ENCODE measurements around the gene FAM83B. TPM values are rescaled to one million over a fixed set of nuclear protein-coding genes. Genes with fewer than 3 reads are reported as not detected.
"Not testable (repeated sequence)": the region's sequence is repeated elsewhere in the genome, so short reads cannot be mapped to it uniquely, and the experiment has no call there.

Gene FAM83B
- total RNA-seq, 1 donor from 2014 or later, result 0.41 TPM

GRCh38 chr6:54856129-54856528, 9.6 kb downstream of the FAM83B start:
- DNase-seq (ENCODE audit: low spot score in 2 of 2) (no peak), FAIRE-seq (no peak)

DNA sequence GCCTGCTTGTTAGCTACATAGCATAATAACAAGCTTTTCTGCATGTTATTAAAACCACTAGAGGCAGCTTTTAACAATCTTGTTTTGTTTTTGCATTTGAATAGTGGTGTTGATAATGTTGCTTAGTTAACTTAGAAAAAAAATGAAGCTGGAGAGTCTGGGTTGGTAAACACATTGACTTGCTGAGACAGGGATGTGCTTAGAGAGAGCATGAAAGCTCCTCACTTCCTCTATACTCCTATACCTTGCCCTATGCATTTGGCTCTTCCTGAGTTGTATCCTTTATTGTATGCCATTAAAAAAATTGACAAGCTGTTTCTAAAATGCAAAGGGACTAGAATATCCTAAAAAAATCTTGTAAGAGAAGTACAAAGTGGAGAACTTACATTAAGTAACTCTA, 13.6 kb downstream of the FAM83B start:
- FAIRE-seq, result no peak
- DNase-seq (ENCODE audit: low spot score in 2 of 2), result no peak

GRCh38 chr6:54860739-54861138, 14.2 kb downstream of the FAM83B start:
- DNase-seq (ENCODE audit: low spot score in 2 of 2) (no peak), FAIRE-seq (no peak)

- DNase-seq (ENCODE audit: low spot score in 2 of 2) (no peak), FAIRE-seq (no peak)
Measured at GRCh38 chr6:54861905-54862616, 15.5 kb downstream of the FAM83B start.

- no peak for DNase-seq (ENCODE audit: low spot score in 2 of 2)
- no peak for FAIRE-seq
Measured at GRCh38 chr6:54864272-54864671, 17.7 kb downstream of the FAM83B start.

DNA sequence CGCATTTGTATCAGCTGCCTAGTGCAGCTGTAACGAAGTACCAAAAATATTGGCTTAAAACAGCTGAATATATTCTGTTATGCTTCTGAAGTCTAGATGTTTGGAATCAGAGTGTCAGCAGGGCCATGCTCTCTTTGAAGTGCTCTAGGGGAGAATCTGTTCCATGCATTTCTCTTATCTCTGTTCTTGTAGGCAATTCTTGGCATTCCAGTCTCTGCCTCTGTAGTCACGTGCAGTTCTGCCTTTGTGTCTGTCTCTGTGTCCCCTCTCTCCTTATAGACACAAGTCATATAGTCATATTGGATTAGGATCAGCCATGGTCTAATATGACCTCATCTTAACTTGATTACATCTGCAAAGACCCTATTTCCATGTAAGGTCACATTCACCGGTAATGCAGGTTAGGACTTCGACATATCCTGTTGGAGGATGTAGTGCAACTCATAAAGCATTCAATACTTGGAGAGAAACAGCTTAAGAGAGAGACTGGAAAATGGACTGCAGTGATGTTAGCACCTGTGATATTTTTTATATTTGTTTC, 18.6 kb downstream of the FAM83B start:
- DNase-seq (ENCODE audit: low spot score in 2 of 2) (no peak), FAIRE-seq (no peak)

DNA sequence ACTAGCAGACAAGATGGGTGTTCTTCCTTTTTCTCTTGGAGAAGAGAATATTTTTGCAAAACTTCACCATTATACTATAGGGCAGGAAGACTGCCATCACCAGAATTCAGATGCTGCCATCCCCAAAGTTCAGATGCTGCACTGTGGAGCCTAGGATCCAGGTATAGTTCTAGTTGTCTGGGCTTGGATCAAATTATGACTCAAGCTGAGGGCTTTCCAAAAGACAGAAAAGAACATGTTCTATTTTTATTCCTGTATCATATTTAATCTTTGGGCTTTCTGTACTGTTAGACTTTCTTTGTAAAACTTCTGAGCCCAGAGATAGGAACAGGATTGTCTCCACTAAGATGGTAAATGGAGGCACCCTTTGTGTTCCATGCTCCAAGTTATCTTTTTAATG, 22.0 kb downstream of the FAM83B start:
- no peak for FAIRE-seq
- no peak for DNase-seq (ENCODE audit: low spot score in 2 of 2)

- DNase-seq (ENCODE audit: low spot score in 2 of 2) (no peak), FAIRE-seq (no peak)
Measured at GRCh38 chr6:54873599-54873998, 27.0 kb downstream of the FAM83B start.

DNA sequence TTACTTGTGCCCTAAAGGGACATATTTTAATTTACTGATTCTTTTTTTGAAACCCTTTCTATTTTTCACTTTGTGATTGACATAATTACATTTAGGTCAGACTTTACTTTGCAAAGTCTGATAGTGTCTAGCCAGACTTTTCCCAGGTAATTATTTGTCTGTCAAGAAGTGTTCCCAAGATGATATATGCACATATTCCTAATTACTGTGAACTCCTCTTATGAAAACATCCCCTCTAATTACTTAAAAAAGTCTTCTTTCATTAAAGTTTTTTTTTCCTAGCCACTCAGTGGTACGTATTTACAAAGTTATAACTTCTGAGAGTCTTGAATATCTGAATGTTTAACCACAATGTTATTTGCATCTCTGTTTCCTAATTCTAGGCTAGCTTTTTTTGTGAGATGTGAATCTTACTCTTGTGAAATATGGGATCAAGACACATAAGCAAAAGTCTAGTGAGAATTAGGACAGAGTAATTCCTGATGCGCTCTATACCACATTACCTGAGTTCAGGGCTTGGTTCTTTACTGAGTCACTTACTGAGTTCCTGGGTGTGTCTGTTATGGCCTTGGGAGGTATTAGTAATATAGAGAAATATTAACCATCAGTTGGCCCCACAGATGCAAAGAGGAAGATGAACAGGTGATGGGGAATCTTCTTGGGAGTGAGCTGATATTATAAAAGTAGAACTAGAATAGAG, 27.9 kb downstream of the FAM83B start:
- FAIRE-seq (no peak), DNase-seq (ENCODE audit: low spot score in 2 of 2) (no peak)

DNA sequence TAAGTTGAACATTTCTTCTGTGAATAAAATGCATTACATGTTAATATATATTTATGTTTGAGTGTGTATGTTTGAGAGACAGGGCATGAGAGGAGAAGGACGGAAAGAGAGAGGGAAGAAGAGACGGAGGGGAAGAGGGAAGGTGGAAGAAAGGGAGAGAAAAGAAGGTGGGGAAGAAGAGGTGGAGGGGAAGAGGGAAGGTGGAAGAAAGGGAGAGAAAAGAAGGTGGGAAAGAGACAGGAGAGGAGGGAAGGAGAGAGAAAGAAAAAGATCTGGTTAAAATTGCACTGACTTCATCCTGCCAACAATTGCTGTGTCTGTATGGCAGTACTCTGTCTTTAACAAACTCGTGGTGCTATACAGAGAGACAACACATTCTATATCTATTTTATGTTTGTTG, 29.0 kb downstream of the FAM83B start:
- DNase-seq (ENCODE audit: low spot score in 2 of 2) (no peak), FAIRE-seq (no peak)

DNA sequence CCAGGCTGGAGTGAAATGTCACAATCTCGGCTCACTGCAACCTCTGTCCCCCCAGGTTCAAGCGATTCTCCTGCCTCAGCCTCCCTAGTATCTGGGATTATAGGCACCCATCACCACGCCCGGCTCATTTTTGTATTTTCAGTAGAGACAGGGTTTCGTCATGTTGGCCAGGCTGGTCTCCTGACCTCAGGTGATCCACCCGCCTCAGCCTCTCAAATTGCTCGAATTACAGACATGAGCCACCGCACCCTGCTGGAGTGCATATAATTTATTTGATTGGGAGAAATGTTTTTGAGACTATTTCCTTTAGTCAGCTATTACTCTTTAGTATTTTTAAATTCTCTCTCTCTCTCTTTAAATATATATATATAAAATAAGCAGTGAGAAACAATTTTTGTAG, 29.8 kb downstream of the FAM83B start:
- DNase-seq (ENCODE audit: low spot score in 2 of 2) (no peak), FAIRE-seq (no peak)

- FAIRE-seq, result no peak
- no peak for DNase-seq (ENCODE audit: low spot score in 2 of 2)
Measured at GRCh38 chr6:54876871-54877270, 30.3 kb downstream of the FAM83B start.

DNA sequence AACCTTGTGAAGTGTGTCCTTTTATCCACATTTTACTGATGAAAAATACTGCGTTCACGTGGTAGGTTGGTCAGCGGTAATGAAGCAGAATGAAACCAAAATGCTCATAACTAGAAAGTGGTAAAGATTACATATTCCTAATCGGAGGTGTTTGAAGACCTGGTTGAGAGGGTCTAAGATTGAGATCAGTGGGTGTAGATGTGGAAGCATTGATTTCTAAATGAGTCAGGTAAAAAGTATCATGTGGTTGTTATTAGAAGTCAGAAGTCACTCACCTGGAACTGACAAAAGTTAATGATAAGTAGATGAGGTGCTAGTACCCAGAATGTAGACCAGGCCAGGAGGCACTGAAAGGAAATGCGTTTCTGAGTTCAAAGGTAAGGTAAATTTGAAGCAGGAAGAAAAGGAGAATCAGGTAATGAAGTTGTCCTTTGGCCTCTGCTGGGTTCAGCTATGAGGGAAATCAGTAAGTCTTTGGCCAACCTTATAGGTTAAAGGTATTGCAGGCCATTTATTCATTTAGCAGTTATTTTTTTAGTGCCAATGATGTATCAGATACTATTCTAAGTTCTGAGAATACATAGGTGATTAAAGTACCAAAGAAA, 31.2 kb downstream of the FAM83B start:
- no peak for FAIRE-seq
- DNase-seq (ENCODE audit: low spot score in 2 of 2), result no peak

DNA sequence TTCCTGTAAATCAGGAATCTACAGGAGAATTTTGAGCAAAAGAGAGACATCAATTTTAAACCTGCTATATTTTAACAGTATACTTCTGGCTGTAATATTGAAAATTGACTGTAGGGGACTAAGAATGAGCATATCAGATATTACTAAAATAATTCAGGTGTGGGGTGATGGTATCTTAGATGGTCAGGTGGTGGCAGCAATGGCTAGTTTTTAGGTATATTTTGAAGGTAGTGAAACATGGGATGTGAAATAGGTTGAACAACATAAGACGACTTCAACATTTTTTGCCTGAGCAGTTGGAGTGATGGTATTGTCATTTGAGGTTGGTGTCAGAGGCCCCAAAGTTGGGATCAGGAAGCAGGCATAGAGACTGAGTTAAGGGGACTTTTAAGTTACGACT, 32.1 kb downstream of the FAM83B start:
- DNase-seq (ENCODE audit: low spot score in 2 of 2) (no peak), FAIRE-seq (no peak)

GRCh38 chr6:54879188-54879985, 32.8 kb downstream of the FAM83B start:
- DNase-seq (ENCODE audit: low spot score in 2 of 2) (no peak), FAIRE-seq (no peak)

DNA sequence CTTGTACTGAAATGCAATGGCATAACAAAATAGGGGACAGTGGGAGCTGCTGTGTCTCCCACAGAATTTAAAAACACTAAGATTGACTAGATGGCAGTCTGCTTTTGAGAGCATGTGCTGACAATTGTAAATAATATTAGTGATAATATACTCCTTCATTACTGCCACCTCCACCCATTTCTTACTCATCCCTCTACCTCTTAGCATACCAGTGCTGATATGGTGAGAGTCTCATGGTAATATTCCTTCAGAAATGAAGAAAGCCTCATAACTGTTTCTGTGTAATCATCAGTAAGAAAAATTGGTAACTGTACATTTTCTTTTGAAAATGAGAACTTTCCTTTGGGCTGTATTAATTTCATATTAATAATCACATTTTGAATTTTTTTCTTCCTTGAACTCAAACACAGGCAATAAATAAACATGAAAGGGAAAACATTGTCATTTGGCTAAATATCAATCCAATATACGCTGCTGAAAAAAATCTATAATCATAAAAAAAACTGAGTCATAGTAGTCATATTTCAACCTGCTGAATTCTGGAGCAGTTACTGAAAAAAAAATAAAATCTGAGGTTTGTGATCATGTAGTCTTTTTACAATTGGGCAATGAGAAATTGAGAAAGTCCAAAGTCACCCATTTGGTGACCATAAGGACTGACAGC, 34.6 kb downstream of the FAM83B start:
- DNase-seq (ENCODE audit: low spot score in 2 of 2) (no peak), FAIRE-seq (no peak)

- not testable (repeated sequence) for DNase-seq (ENCODE audit: low spot score in 2 of 2); FAIRE-seq
Measured at GRCh38 chr6:54881891-54882290, 35.3 kb downstream of the FAM83B start.

DNA sequence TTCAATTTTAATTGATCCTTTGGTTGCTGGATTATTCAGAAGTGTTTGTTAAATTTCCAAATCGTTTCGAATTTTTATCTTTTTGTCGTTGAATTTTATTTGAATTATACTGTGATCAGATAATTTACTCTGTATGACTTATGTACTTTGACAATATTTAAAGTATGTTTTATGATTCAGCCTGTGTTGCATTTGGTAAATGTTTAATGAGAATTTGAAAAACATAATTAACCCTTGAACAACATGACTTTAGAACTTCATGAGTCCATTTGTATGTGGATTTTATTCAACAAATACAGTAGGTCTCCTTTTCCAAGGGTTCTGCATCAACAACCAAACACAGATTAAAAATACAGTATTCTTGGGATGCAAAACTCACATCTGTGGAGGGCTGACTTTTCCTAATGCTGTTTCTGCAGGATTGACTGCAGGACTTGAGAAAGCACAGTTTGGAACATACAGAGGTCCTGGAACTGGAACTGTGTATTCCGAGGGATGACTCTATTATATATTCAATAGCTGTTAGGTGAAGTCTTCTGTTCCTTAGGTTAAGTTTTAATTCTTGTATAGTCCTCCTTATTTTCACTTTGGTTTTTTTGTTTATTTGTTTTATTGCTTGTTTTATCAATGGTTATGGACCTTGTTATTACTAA, 40.5 kb downstream of the FAM83B start:
- DNase-seq (ENCODE audit: low spot score in 2 of 2) (no peak), FAIRE-seq (no peak)

DNA sequence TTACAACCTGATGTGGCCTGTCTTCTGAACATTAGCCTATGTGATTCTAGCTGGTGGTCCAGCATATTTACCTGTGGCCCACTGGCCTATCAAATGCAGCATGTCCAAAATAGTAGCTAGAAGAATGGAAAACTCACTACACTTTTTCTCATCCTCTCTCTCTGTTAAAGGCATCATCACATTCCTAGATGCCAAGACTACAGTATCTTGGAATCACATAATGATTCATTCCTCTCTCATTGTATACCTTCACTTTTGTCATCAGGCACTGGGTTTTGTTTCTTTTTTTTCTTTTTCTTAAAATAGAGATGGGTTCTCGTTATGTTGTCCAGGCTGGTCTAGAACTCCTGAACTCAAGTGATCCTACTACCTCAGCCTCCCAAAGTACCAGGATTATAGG, 45.0 kb downstream of the FAM83B start:
- DNase-seq (ENCODE audit: low spot score in 2 of 2) (no peak), FAIRE-seq (no peak)

DNA sequence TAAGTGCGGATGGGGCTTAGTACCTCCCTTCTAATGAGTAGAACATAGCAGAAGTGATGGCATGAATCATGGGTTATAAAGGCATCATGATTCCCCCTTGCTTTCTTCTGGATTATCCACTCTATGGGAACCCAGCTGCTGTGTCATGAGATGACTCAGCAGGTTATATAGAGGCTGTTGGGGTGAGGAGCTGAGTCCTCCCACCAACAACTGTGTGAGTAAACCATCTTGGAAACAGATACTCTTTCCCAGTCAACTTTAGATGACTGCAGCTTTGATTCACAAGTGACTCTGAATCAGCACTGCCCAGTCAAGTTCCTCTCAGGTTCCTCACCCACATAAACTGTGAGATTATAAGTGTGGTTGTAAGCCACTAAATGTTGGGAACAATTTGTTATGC, 46.3 kb downstream of the FAM83B start:
- FAIRE-seq (no peak), DNase-seq (ENCODE audit: low spot score in 2 of 2) (no peak)
